GM18517 (cell line): ENCODE results near the gene MORF4L2.
"Not testable (repeated sequence)": the region's sequence is repeated elsewhere in the genome, so short reads cannot be mapped to it uniquely, and the experiment has no call there.

Source experiments
- ATAC-seq: cut with Tn5 transposase; IDR thresholded peaks from one replicate; pipeline ENCODE4 v1.9.1; 2021; ENCODE audit warnings: mild to moderate bottlenecking, moderate library complexity; ENCODE audit not compliant: unreplicated experiment

The MORF4L2 gene

GRCh38 chrX:103681443-103681842 is 5.1 kb downstream of the MORF4L2 start:
- ATAC-seq = no peak

GRCh38 chrX:103678199-103678993 is 8.1 kb downstream of the MORF4L2 start:
- no peak for ATAC-seq

GRCh38 chrX:103674531-103675454 is 11.7 kb downstream of the MORF4L2 start:
- no peak for ATAC-seq

- no peak for ATAC-seq
Observed at GRCh38 chrX:103669745-103670144, 16.8 kb downstream of the MORF4L2 start.

- no peak for ATAC-seq
Observed at GRCh38 chrX:103666202-103667107, 20.0 kb downstream of the MORF4L2 start.

GRCh38 chrX:103663981-103664762 is 22.3 kb downstream of the MORF4L2 start:
- no peak for ATAC-seq

GRCh38 chrX:103659460-103659859 is 27.0 kb downstream of the MORF4L2 start:
- ATAC-seq = not testable (repeated sequence)

- ATAC-seq = no peak
Observed at GRCh38 chrX:103658681-103659433, 27.6 kb downstream of the MORF4L2 start.

GRCh38 chrX:103657066-103657465 is 29.4 kb downstream of the MORF4L2 start:
- ATAC-seq = not testable (repeated sequence)

GRCh38 chrX:103656617-103657016 is 29.9 kb downstream of the MORF4L2 start:
- ATAC-seq = no peak

- not testable (repeated sequence) for ATAC-seq
Observed at GRCh38 chrX:103655230-103656000, 31.1 kb downstream of the MORF4L2 start.

GRCh38 chrX:103651151-103651773 is 35.2 kb downstream of the MORF4L2 start:
- no peak for ATAC-seq

- no peak for ATAC-seq
Observed at GRCh38 chrX:103647630-103648029, 38.9 kb downstream of the MORF4L2 start.

GRCh38 chrX:103644125-103644524 is 42.4 kb downstream of the MORF4L2 start:
- ATAC-seq = no peak

- no peak for ATAC-seq
Observed at GRCh38 chrX:103640401-103641155, 45.9 kb downstream of the MORF4L2 start.

GRCh38 chrX:103638479-103639346 is 47.8 kb downstream of the MORF4L2 start:
- not testable (repeated sequence) for ATAC-seq
